ENCODE results near the gene ABTB2. TPM values are rescaled to one million over a fixed set of nuclear protein-coding genes. Genes with fewer than 3 reads are reported as not detected.

Gene ABTB2
- total and polyA plus RNA-seq, 2 experiments from 2014 or later = 12.4 to 14.3 TPM

- 95% methylated on average over 2 of the region's 2 CpGs for WGBS (ENCODE audit: low lambda C conversion rate, missing lambda C conversion rate)
- no peak overlapping the region for H3K4me2 ChIP-seq
- H3K4me3 ChIP-seq = no peak overlapping the region
- TF ChIP-seq CTCF (IDR thresholded peaks at IDR 0.05; ENCODE audit: poor library complexity) = no peak
- no peak for TF ChIP-seq EZH2 (IDR thresholded peaks at IDR 0.05; ENCODE audit: borderline replicate concordance)
- TF ChIP-seq EZH2phosphoT487 (IDR thresholded peaks at IDR 0.05; ENCODE audit: low read depth, severe bottlenecking, unreplicated experiment) = no peak
- DNase-seq (ENCODE audit: low spot score) = no peak
- no peaks in the 10 kb centered on the region for H3K27me3 ChIP-seq
- no peak overlapping the region for H2AFZ ChIP-seq
- H3K9me3 ChIP-seq (ENCODE audit: low read depth) = no peaks in the 10 kb centered on the region
- H3K27ac ChIP-seq = no peak overlapping the region
- no peaks in the 10 kb centered on the region for H3K36me3 ChIP-seq (replicated peaks; ENCODE audit: insufficient read depth, low read depth)
- no peaks in the 10 kb centered on the region for H3K9me2 ChIP-seq (replicated peaks; ENCODE audit: insufficient read depth)
- H3K79me2 ChIP-seq = peaks cover 46% of the 10 kb centered on the region
- peaks cover 8% of the 10 kb centered on the region for H4K20me1 ChIP-seq (ENCODE audit: insufficient read depth, poor library complexity, severe bottlenecking)
- H3K4me1 ChIP-seq (ENCODE audit: insufficient read depth) = peaks cover 25% of the 10 kb centered on the region
These were observed 96.7 kb downstream of the ABTB2 start for GRCh38 chr11:34261095-34261494.

- H4K20me1 ChIP-seq (ENCODE audit: insufficient read depth, poor library complexity, severe bottlenecking) = peaks cover 8% of the 10 kb centered on the region
- H3K9me3 ChIP-seq (ENCODE audit: low read depth) = no peaks in the 10 kb centered on the region
- H3K4me1 ChIP-seq (ENCODE audit: insufficient read depth) = peaks cover 22% of the 10 kb centered on the region
- H3K4me3 ChIP-seq = no peak overlapping the region
- H3K9me2 ChIP-seq (replicated peaks; ENCODE audit: insufficient read depth) = no peaks in the 10 kb centered on the region
- peaks cover 52% of the 10 kb centered on the region for H3K79me2 ChIP-seq
- H3K36me3 ChIP-seq (replicated peaks; ENCODE audit: insufficient read depth, low read depth) = no peaks in the 10 kb centered on the region
- no peak overlapping the region for H3K27ac ChIP-seq
- TF ChIP-seq EZH2 (IDR thresholded peaks at IDR 0.05; ENCODE audit: borderline replicate concordance) = no peak
- TF ChIP-seq EZH2phosphoT487 (IDR thresholded peaks at IDR 0.05; ENCODE audit: low read depth, severe bottlenecking, unreplicated experiment) = no peak
- no peak for TF ChIP-seq CTCF (IDR thresholded peaks at IDR 0.05; ENCODE audit: poor library complexity)
- WGBS (ENCODE audit: low lambda C conversion rate, missing lambda C conversion rate) = 87% methylated on average over 10 of the region's 10 CpGs
- H3K4me2 ChIP-seq = no peak overlapping the region
- H2AFZ ChIP-seq = no peak overlapping the region
- DNase-seq (ENCODE audit: low spot score) = no peak
- H3K27me3 ChIP-seq = no peaks in the 10 kb centered on the region
These were observed 97.7 kb downstream of the ABTB2 start for GRCh38 chr11:34260072-34260575.

GRCh38 chr11:34259087-34259486, 98.7 kb downstream of the ABTB2 start:
- H3K27me3 ChIP-seq = no peaks in the 10 kb centered on the region
- H3K79me2 ChIP-seq = peaks cover 47% of the 10 kb centered on the region
- H3K36me3 ChIP-seq (replicated peaks; ENCODE audit: insufficient read depth, low read depth) = no peaks in the 10 kb centered on the region
- H4K20me1 ChIP-seq (ENCODE audit: insufficient read depth, poor library complexity, severe bottlenecking) = peaks cover 8% of the 10 kb centered on the region
- no peak for DNase-seq (ENCODE audit: low spot score)
- peaks cover 20% of the 10 kb centered on the region for H3K4me1 ChIP-seq (ENCODE audit: insufficient read depth)
- H2AFZ ChIP-seq = no peak overlapping the region
- WGBS (ENCODE audit: low lambda C conversion rate, missing lambda C conversion rate) = 56% methylated on average over 3 of the region's 3 CpGs
- no peaks in the 10 kb centered on the region for H3K9me3 ChIP-seq (ENCODE audit: low read depth)
- H3K4me3 ChIP-seq = no peak overlapping the region
- TF ChIP-seq CTCF (IDR thresholded peaks at IDR 0.05; ENCODE audit: poor library complexity) (no peak), EZH2 (IDR thresholded peaks at IDR 0.05; ENCODE audit: borderline replicate concordance) (no peak), EZH2phosphoT487 (IDR thresholded peaks at IDR 0.05; ENCODE audit: low read depth, severe bottlenecking, unreplicated experiment) (no peak)
- H3K4me2 ChIP-seq = no peak overlapping the region
- H3K9me2 ChIP-seq (replicated peaks; ENCODE audit: insufficient read depth) = no peaks in the 10 kb centered on the region
- H3K27ac ChIP-seq = no peak overlapping the region
